ENCODE results near the gene CLSTN2. TPM values are rescaled to one million over a fixed set of nuclear protein-coding genes. Genes with fewer than 3 reads are reported as not detected.
A peak's percentile ranks its signal among the peaks of the same experiment; 100 is the strongest.

Gene CLSTN2
- total RNA-seq, 1 donor = 7.3 TPM

GRCh38 chr3:140487566-140487965, 552.6 kb downstream of the CLSTN2 start:
- no peak for DNase-seq (ENCODE audit: low read depth)
- TF ChIP-seq CTCF (IDR thresholded peaks at IDR 0.05; ENCODE audit: insufficient read depth, low read depth, low read length) = no peak
- H3K4me3 ChIP-seq (ENCODE audit: low read depth, low read length) = no peak overlapping the region

GRCh38 chr3:140493271-140493670, 558.3 kb downstream of the CLSTN2 start:
- TF ChIP-seq CTCF (IDR thresholded peaks at IDR 0.05; ENCODE audit: insufficient read depth, low read depth, low read length) = no peak
- no peak overlapping the region for H3K4me3 ChIP-seq (ENCODE audit: low read depth, low read length)
- DNase-seq (ENCODE audit: low read depth) = no peak

GRCh38 chr3:140494970-140495369, 560.0 kb downstream of the CLSTN2 start:
- TF ChIP-seq CTCF (IDR thresholded peaks at IDR 0.05; ENCODE audit: insufficient read depth, low read depth, low read length) = no peak
- DNase-seq (ENCODE audit: low read depth) = no peak
- no peak overlapping the region for H3K4me3 ChIP-seq (ENCODE audit: low read depth, low read length)

- no peak for DNase-seq (ENCODE audit: low read depth)
- no peak for TF ChIP-seq CTCF (IDR thresholded peaks at IDR 0.05; ENCODE audit: insufficient read depth, low read depth, low read length)
- H3K4me3 ChIP-seq (ENCODE audit: low read depth, low read length) = no peak overlapping the region
Observed at GRCh38 chr3:140497331-140497730, 562.3 kb downstream of the CLSTN2 start.

GRCh38 chr3:140499114-140499757, 564.3 kb downstream of the CLSTN2 start:
- DNase-seq (ENCODE audit: low read depth) = peak; percentile 15
- H3K4me3 ChIP-seq (ENCODE audit: low read depth, low read length) = no peak overlapping the region
- peak; percentile 13 for TF ChIP-seq CTCF (IDR thresholded peaks at IDR 0.05; ENCODE audit: insufficient read depth, low read depth, low read length)

GRCh38 chr3:140500473-140500872, 565.5 kb downstream of the CLSTN2 start:
- TF ChIP-seq CTCF (IDR thresholded peaks at IDR 0.05; ENCODE audit: insufficient read depth, low read depth, low read length) = no peak
- DNase-seq (ENCODE audit: low read depth) = no peak
- no peak overlapping the region for H3K4me3 ChIP-seq (ENCODE audit: low read depth, low read length)

Data from fibroblast of villous mesenchyme (primary cell).